Testis (tissue), 2 donors: ENCODE results near the gene TMEM117.

ENCODE experiments used
- POLR2A ChIP-seq: fragments of 450-650 bp; IDR thresholded peaks from one replicate; pipeline ENCODE4 v1.6.1; 2017; ENCODE audit warnings: antibody characterized with exemption, mild to moderate bottlenecking, moderate library complexity
- TF ChIP-seq, protein P1 (sequence below), 3 experiments: fragments of 450-650 bp in 2 of 3; fragments of 200-600 bp in 1 of 3; sonication (generic) in 1 of 3; IDR thresholded peaks; one replicate each; pipeline ENCODE4 v1.5.1; 2016 to 2019; ENCODE audit warnings: antibody characterized with exemption in 3 of 3, mild to moderate bottlenecking in 2 of 3, moderate library complexity in 1 of 3

DNA sequence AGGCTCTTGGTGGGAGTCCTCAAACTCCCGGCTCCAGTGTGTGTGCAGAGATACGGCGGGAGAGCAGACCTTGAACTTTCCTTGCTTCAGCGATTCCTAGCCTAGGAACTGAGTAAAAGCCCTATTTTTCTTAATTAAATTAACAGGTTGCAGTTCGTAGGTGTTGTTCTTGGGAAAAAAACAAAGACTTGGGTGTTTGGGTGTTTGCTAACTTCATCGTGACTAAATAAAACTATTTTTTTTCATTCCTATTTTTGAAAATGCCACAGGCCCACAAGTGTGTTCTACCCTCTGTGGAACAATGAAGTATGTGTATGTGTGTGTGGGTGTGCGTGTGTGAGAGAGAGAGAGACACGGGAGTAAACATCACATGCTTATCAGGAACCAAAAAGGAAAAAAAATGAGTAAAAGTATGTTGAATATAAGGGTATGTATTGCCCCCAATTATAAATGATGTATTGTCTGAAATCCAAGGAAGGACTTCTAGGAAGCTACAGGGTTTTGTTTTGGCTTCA is 651 bp downstream of the TMEM117 start:
- TF ChIP-seq, protein P1, sequence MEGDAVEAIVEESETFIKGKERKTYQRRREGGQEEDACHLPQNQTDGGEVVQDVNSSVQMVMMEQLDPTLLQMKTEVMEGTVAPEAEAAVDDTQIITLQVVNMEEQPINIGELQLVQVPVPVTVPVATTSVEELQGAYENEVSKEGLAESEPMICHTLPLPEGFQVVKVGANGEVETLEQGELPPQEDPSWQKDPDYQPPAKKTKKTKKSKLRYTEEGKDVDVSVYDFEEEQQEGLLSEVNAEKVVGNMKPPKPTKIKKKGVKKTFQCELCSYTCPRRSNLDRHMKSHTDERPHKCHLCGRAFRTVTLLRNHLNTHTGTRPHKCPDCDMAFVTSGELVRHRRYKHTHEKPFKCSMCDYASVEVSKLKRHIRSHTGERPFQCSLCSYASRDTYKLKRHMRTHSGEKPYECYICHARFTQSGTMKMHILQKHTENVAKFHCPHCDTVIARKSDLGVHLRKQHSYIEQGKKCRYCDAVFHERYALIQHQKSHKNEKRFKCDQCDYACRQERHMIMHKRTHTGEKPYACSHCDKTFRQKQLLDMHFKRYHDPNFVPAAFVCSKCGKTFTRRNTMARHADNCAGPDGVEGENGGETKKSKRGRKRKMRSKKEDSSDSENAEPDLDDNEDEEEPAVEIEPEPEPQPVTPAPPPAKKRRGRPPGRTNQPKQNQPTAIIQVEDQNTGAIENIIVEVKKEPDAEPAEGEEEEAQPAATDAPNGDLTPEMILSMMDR (IDR thresholded peaks at IDR 0.05), result no peak
- no peak for TF ChIP-seq POLR2A
